ENCODE measurements around the gene LRRC72.

DNA sequence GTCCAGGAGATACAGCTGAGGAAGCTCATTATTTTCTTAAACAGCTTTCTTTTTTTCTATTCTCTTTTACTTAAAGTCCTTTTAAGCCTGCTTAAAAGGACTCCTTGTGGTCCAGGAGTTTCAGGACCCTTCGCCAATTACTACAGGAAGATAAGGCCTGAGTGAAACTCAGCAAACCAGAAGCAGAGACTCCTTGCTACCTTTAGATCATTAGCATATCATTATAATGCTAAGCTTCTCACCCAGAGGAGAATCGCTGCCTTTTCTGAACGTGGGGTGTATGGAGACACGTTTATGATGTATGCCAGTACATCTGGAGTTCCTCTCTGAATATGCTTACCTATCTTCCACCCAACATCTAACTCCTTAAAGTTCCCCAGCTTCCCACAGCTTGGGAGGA, 71.4 kb downstream of the LRRC72 start:
- TF ChIP-seq EZH2 (IDR thresholded peaks at IDR 0.05; ENCODE audit: low read length, missing control alignments) (no peak), CTCF (conservative IDR thresholded peaks at IDR 0.05 in 1 of 2, IDR thresholded peaks at IDR 0.05 in 1 of 2; ENCODE audit: low read depth in 1 of 2, low read length in 2 of 2) (no peak)

Measured in fibroblast of lung (primary cell).